Transverse colon (tissue), 3 donors: ENCODE data around the gene TMEM59L.

Source experiments
- CTCF ChIP-seq, 5 experiments: fragments of 200-600 bp in 3 of 5; fragments of 450-650 bp in 2 of 5; sonication (generic) in 3 of 5; IDR thresholded peaks; 1 replicate in 2 of 5; 2 replicates in 3 of 5; pipeline ENCODE4 v1.5.1; 2016 to 2017; ENCODE audit warnings: antibody characterized with exemption in 5 of 5, inconsistent platforms in 3 of 5, mild to moderate bottlenecking in 2 of 5, moderate library complexity in 1 of 5
- POLR2A ChIP-seq: fragments of 450-650 bp; IDR thresholded peaks from one replicate; pipeline ENCODE4 v1.6.1; 2016; ENCODE audit warnings: antibody characterized with exemption, mild to moderate bottlenecking, moderate library complexity

GRCh38 chr19:18604820-18605159, 7.9 kb upstream of the TMEM59L start:
- TF ChIP-seq POLR2A (no peak), CTCF (IDR thresholded peaks at IDR 0.05) (no peak)
